ENCODE data around the gene PPP4C. TPM values are rescaled to one million over a fixed set of nuclear protein-coding genes. Genes with fewer than 3 reads are reported as not detected.

PPP4C gene
- polyA plus RNA-seq, 4 donors = 93.0 to 145 (median 122) TPM

- 78 to 80% (median 79%) methylated on average over 9 of the region's 9 CpGs for WGBS, 3 donors
- DNase-seq (no peak), FAIRE-seq (no peak)
- peaks cover 0 to 33% (median 6%) of the 10 kb centered on the region in 3 donors for H3K4me1 ChIP-seq (ENCODE audit: control insufficient read depth in 3 of 3, insufficient read depth in 2 of 3, low read depth in 1 of 3, low read length in 2 of 3)
- H3K27ac ChIP-seq (ENCODE audit: low read depth in 1 of 3, low read length in 2 of 3) = peak overlapping the region in 1 of 3 donors; percentile 26
- no peaks in the 10 kb centered on the region for H3K9me3 ChIP-seq (ENCODE audit: control insufficient read depth in 2 of 2, insufficient read depth in 1 of 2, low read depth in 1 of 2, low read length in 1 of 2)
- peaks cover 19 to 72% (median 32%) of the 10 kb centered on the region in 3 donors for H3K36me3 ChIP-seq (ENCODE audit: control insufficient read depth in 3 of 3, insufficient read depth in 2 of 3, low read depth in 1 of 3, low read length in 3 of 3)
- H3K27me3 ChIP-seq (ENCODE audit: control insufficient read depth in 3 of 3, insufficient read depth in 3 of 3, low read length in 3 of 3) = no peaks in the 10 kb centered on the region
- no peak overlapping the region for H3K4me3 ChIP-seq (ENCODE audit: low read depth in 1 of 3, low read length in 3 of 3)
Observed at GRCh38 chr16:30068333-30068732, 7.5 kb upstream of the PPP4C start.

- Histone ChIP-seq H3K36me3 (ENCODE audit: control insufficient read depth in 3 of 3, insufficient read depth in 2 of 3, low read depth in 1 of 3, low read length in 3 of 3) (peaks cover 19 to 72% (median 32%) of the 10 kb centered on the region in 3 donors), H3K9me3 (ENCODE audit: control insufficient read depth in 2 of 2, insufficient read depth in 1 of 2, low read depth in 1 of 2, low read length in 1 of 2) (no peaks in the 10 kb centered on the region), H3K4me3 (ENCODE audit: low read depth in 1 of 3, low read length in 3 of 3) (no peak overlapping the region), H3K27ac (ENCODE audit: low read depth in 1 of 3, low read length in 2 of 3) (peak overlapping the region in 1 of 3 donors; percentile 26), H3K4me1 (ENCODE audit: control insufficient read depth in 3 of 3, insufficient read depth in 2 of 3, low read depth in 1 of 3, low read length in 2 of 3) (peaks cover 0 to 27% (median 2%) of the 10 kb centered on the region in 3 donors), H3K27me3 (ENCODE audit: control insufficient read depth in 3 of 3, insufficient read depth in 3 of 3, low read length in 3 of 3) (no peaks in the 10 kb centered on the region)
- FAIRE-seq (no peak), DNase-seq (peak; percentile 36 to 49)
- WGBS, 3 donors = 79 to 83% (median 81%) methylated on average over 17 of the region's 17 CpGs
Observed at GRCh38 chr16:30068750-30069610, 6.8 kb upstream of the PPP4C start.

- peaks cover 19 to 72% (median 32%) of the 10 kb centered on the region in 3 donors for H3K36me3 ChIP-seq (ENCODE audit: control insufficient read depth in 3 of 3, insufficient read depth in 2 of 3, low read depth in 1 of 3, low read length in 3 of 3)
- H3K4me3 ChIP-seq (ENCODE audit: low read depth in 1 of 3, low read length in 3 of 3) = no peak overlapping the region
- FAIRE-seq (no peak), DNase-seq (no peak)
- no peaks in the 10 kb centered on the region for H3K27me3 ChIP-seq (ENCODE audit: control insufficient read depth in 3 of 3, insufficient read depth in 3 of 3, low read length in 3 of 3)
- peak overlapping the region in 1 of 3 donors; percentile 1 for H3K27ac ChIP-seq (ENCODE audit: low read depth in 1 of 3, low read length in 2 of 3)
- WGBS, 3 donors = 77 to 86% (median 78%) methylated on average over 30 to 31 of the region's 31 CpGs
- H3K4me1 ChIP-seq (ENCODE audit: control insufficient read depth in 3 of 3, insufficient read depth in 2 of 3, low read depth in 1 of 3, low read length in 2 of 3) = peaks cover 0 to 20% (median 2%) of the 10 kb centered on the region in 3 donors
- H3K9me3 ChIP-seq (ENCODE audit: control insufficient read depth in 2 of 2, insufficient read depth in 1 of 2, low read depth in 1 of 2, low read length in 1 of 2) = no peaks in the 10 kb centered on the region
Observed at GRCh38 chr16:30069611-30070462, 6.0 kb upstream of the PPP4C start.

GRCh38 chr16:30070490-30070889 lies 5.3 kb upstream of the PPP4C start:
- Histone ChIP-seq H3K9me3 (ENCODE audit: control insufficient read depth in 2 of 2, insufficient read depth in 1 of 2, low read depth in 1 of 2, low read length in 1 of 2) (no peaks in the 10 kb centered on the region), H3K4me1 (ENCODE audit: control insufficient read depth in 3 of 3, insufficient read depth in 2 of 3, low read depth in 1 of 3, low read length in 2 of 3) (peaks cover 0 to 23% (median 2%) of the 10 kb centered on the region in 3 donors), H3K4me3 (ENCODE audit: low read depth in 1 of 3, low read length in 3 of 3) (no peak overlapping the region), H3K27ac (ENCODE audit: low read depth in 1 of 3, low read length in 2 of 3) (no peak overlapping the region), H3K27me3 (ENCODE audit: control insufficient read depth in 3 of 3, insufficient read depth in 3 of 3, low read length in 3 of 3) (no peaks in the 10 kb centered on the region), H3K36me3 (ENCODE audit: control insufficient read depth in 3 of 3, insufficient read depth in 2 of 3, low read depth in 1 of 3, low read length in 3 of 3) (peaks cover 19 to 72% (median 32%) of the 10 kb centered on the region in 3 donors)
- no peak for FAIRE-seq
- DNase-seq = no peak

- Histone ChIP-seq H3K27ac (ENCODE audit: low read depth in 1 of 3, low read length in 2 of 3) (peak overlapping the region; percentile 76 to 97 (median 96)), H3K9me3 (ENCODE audit: control insufficient read depth in 2 of 2, insufficient read depth in 1 of 2, low read depth in 1 of 2, low read length in 1 of 2) (no peaks in the 10 kb centered on the region), H3K36me3 (ENCODE audit: control insufficient read depth in 3 of 3, insufficient read depth in 2 of 3, low read depth in 1 of 3, low read length in 3 of 3) (peaks cover 13 to 62% (median 17%) of the 10 kb centered on the region in 3 donors), H3K27me3 (ENCODE audit: control insufficient read depth in 3 of 3, insufficient read depth in 3 of 3, low read length in 3 of 3) (no peaks in the 10 kb centered on the region), H3K4me1 (ENCODE audit: control insufficient read depth in 3 of 3, insufficient read depth in 2 of 3, low read depth in 1 of 3, low read length in 2 of 3) (peaks cover 2 to 25% (median 5%) of the 10 kb centered on the region in 3 donors), H3K4me3 (ENCODE audit: low read depth in 1 of 3, low read length in 3 of 3) (peak overlapping the region; percentile 81 to 97 (median 96))
- 1% methylated on average over 33 of the region's 33 CpGs for WGBS, 3 donors
- DNase-seq (peak; percentile 32 to 60), FAIRE-seq (no peak)
Observed at GRCh38 chr16:30076276-30076791, 540 bp downstream of the PPP4C start.

- 77 to 81% (median 80%) methylated on average over 6 of the region's 6 CpGs for WGBS, 3 donors
- DNase-seq = no peak
- no peak for FAIRE-seq
Observed at GRCh38 chr16:30077656-30078055, 1.9 kb downstream of the PPP4C start.

GRCh38 chr16:30078744-30079143 lies 3.0 kb downstream of the PPP4C start:
- peaks cover 2 to 25% (median 5%) of the 10 kb centered on the region in 3 donors for H3K4me1 ChIP-seq (ENCODE audit: control insufficient read depth in 3 of 3, insufficient read depth in 2 of 3, low read depth in 1 of 3, low read length in 2 of 3)
- no peak overlapping the region for H3K4me3 ChIP-seq (ENCODE audit: low read depth in 1 of 3, low read length in 3 of 3)
- peaks cover 14 to 64% (median 19%) of the 10 kb centered on the region in 3 donors for H3K36me3 ChIP-seq (ENCODE audit: control insufficient read depth in 3 of 3, insufficient read depth in 2 of 3, low read depth in 1 of 3, low read length in 3 of 3)
- no peaks in the 10 kb centered on the region for H3K9me3 ChIP-seq (ENCODE audit: control insufficient read depth in 2 of 2, insufficient read depth in 1 of 2, low read depth in 1 of 2, low read length in 1 of 2)
- WGBS, 3 donors = 87 to 90% (median 89%) methylated on average over 7 of the region's 7 CpGs
- no peak overlapping the region for H3K27ac ChIP-seq (ENCODE audit: low read depth in 1 of 3, low read length in 2 of 3)
- DNase-seq (no peak), FAIRE-seq (no peak)
- H3K27me3 ChIP-seq (ENCODE audit: control insufficient read depth in 3 of 3, insufficient read depth in 3 of 3, low read length in 3 of 3) = no peaks in the 10 kb centered on the region

More at GRCh38 chr16:30077656-30078055, 1.9 kb downstream of the PPP4C start:
- Histone ChIP-seq H3K27ac (ENCODE audit: low read depth in 1 of 3, low read length in 2 of 3) (no peak overlapping the region), H3K4me1 (ENCODE audit: control insufficient read depth in 3 of 3, insufficient read depth in 2 of 3, low read depth in 1 of 3, low read length in 2 of 3) (peaks cover 2 to 25% (median 5%) of the 10 kb centered on the region in 3 donors), H3K27me3 (ENCODE audit: control insufficient read depth in 3 of 3, insufficient read depth in 3 of 3, low read length in 3 of 3) (no peaks in the 10 kb centered on the region), H3K9me3 (ENCODE audit: control insufficient read depth in 2 of 2, insufficient read depth in 1 of 2, low read depth in 1 of 2, low read length in 1 of 2) (no peaks in the 10 kb centered on the region), H3K4me3 (ENCODE audit: low read depth in 1 of 3, low read length in 3 of 3) (no peak overlapping the region), H3K36me3 (ENCODE audit: control insufficient read depth in 3 of 3, insufficient read depth in 2 of 3, low read depth in 1 of 3, low read length in 3 of 3) (peaks cover 10 to 60% (median 14%) of the 10 kb centered on the region in 3 donors)

- no peak overlapping the region for H3K4me3 ChIP-seq (ENCODE audit: low read depth in 1 of 3, low read length in 3 of 3)
- H3K27me3 ChIP-seq (ENCODE audit: control insufficient read depth in 3 of 3, insufficient read depth in 3 of 3, low read length in 3 of 3) = no peaks in the 10 kb centered on the region
- no peak for DNase-seq
- no peak for FAIRE-seq
- peaks cover 14 to 71% (median 22%) of the 10 kb centered on the region in 3 donors for H3K36me3 ChIP-seq (ENCODE audit: control insufficient read depth in 3 of 3, insufficient read depth in 2 of 3, low read depth in 1 of 3, low read length in 3 of 3)
- H3K4me1 ChIP-seq (ENCODE audit: control insufficient read depth in 3 of 3, insufficient read depth in 2 of 3, low read depth in 1 of 3, low read length in 2 of 3) = peaks cover 2 to 25% (median 5%) of the 10 kb centered on the region in 3 donors
- no peak overlapping the region for H3K27ac ChIP-seq (ENCODE audit: low read depth in 1 of 3, low read length in 2 of 3)
- H3K9me3 ChIP-seq (ENCODE audit: control insufficient read depth in 2 of 2, insufficient read depth in 1 of 2, low read depth in 1 of 2, low read length in 1 of 2) = no peaks in the 10 kb centered on the region
- WGBS, 3 donors = 93 to 96% (median 93%) methylated on average over 7 of the region's 7 CpGs
Observed at GRCh38 chr16:30079480-30079879, 3.7 kb downstream of the PPP4C start.

Measured in small intestine (tissue), 7 donors.